NCI-H2196 (cell line): Measurements from ENCODE around the gene TMPRSS11A.

Experiments
- DNase-seq: peaks from one replicate; lab custom pipeline; 2025; ENCODE audit not compliant: unreplicated experiment; lab: John Stamatoyannopoulos, UW

TMPRSS11A gene, protein sequence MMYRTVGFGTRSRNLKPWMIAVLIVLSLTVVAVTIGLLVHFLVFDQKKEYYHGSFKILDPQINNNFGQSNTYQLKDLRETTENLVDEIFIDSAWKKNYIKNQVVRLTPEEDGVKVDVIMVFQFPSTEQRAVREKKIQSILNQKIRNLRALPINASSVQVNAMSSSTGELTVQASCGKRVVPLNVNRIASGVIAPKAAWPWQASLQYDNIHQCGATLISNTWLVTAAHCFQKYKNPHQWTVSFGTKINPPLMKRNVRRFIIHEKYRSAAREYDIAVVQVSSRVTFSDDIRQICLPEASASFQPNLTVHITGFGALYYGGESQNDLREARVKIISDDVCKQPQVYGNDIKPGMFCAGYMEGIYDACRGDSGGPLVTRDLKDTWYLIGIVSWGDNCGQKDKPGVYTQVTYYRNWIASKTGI

GRCh38 chr4:67963356-67963755, at the start of gene TMPRSS11A:
Gene TMPRSS11A (minus strand): TSS chr4:67963493. CDS start chr4:67963393, 100 bp downstream.
- no peak for DNase-seq

- DNase-seq = no peak
Measured at GRCh38 chr4:68011684-68012083, 48.4 kb upstream of the TMPRSS11A start.

DNA sequence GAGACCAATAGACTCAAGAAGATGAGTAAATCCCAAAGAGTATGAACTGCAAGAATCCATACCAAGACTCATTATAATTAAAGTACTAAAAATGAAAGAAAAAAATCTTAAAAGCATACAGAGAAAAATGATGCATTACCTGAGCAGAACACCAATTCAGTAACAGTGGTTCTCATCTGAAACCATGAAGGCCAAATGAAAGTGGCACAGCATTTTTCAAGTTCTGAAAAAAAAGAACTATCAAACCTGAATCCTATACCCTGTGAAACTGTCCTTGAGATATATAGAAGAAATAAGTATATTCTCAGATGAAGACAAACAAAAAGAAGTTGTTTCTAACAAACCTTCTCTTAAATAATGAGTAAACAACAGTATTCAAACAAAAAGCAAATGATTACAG, 39.6 kb upstream of the TMPRSS11A start:
- no peak for DNase-seq

- no peak for DNase-seq
Measured at GRCh38 chr4:67996127-67996526, 32.8 kb upstream of the TMPRSS11A start.

DNA sequence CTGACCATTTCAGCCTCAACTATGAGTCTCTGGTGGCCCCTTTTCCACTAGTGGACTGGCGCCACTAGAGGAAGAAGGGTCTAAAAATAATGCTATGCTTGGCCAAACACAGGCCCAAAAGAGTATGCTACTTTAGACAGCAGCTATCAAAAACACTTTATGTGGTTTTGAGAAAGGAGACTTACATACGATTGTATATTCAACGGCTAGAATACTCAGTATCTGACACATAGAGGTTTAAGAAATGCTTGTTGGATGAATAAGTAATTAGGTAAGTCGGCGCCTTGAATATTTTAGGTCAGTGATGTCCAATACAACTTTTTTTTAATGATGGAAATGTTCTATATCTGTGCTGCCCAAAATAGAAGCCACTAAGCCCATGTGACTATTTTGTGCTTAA, 25.7 kb upstream of the TMPRSS11A start:
- no peak for DNase-seq

- DNase-seq = no peak
Measured at GRCh38 chr4:67983333-67983732, 20.0 kb upstream of the TMPRSS11A start.

DNA sequence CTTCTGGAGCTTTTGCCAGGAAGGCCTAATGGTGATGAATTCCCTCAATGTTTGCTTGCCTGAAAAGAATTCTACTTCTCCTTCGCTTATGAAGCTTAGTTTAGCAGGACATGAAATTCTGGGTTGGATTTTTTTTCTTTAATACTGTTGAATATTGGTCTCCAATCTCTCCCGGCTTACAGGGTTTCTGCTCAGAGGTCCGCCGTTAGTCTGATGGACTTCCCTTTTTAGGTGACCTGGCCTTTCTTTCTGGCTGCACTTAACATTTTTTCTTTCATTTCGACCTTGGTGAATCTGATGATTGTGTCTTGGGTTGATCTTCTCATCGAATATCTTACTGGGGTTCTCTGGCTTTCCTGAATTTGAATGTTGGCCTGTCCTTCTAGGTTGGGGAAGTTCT, 17.2 kb upstream of the TMPRSS11A start:
- no peak for DNase-seq

DNA sequence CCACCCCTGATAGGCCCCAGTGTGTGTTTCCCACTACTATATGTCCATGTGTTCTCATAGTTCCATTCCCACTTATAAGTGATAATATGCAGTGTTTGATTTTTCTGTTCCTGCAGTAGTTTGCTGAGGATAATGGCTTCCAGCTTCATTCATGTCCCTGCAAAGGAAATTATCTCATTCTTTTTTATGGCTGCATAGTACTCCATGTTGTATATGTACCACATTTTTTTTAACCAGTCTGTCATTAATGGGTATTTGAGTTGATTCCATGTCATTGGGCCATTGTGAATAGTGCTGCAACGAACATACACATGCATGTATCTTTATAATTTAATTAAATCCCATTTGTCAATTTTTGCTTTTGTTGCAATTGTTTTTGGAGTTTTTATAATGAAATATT, 10.3 kb upstream of the TMPRSS11A start:
- DNase-seq = no peak

DNA sequence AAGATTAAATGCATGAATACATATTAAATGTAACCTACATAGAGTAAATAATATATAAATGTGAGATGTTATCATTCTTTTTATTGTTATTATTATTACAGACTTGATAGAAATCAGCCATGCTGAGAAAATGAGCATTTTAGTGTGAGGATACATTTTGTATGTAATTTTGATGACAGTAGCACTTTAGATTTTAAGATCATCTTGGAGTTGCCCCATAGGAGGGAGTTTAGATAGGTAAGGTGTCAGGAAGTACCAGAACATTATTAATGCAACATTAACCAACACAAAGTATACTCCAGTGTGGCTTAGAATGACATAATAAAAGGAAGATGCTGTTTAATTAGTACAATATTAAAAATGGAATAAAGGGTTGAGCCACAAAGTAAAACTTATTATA, 8.4 kb downstream of the TMPRSS11A start:
- no peak for DNase-seq

GRCh38 chr4:67941074-67941473, 22.2 kb downstream of the TMPRSS11A start:
- no peak for DNase-seq

- no peak for DNase-seq
Measured at GRCh38 chr4:67940506-67940905, 22.8 kb downstream of the TMPRSS11A start.

GRCh38 chr4:67939195-67939594, 24.1 kb downstream of the TMPRSS11A start:
- no peak for DNase-seq

DNA sequence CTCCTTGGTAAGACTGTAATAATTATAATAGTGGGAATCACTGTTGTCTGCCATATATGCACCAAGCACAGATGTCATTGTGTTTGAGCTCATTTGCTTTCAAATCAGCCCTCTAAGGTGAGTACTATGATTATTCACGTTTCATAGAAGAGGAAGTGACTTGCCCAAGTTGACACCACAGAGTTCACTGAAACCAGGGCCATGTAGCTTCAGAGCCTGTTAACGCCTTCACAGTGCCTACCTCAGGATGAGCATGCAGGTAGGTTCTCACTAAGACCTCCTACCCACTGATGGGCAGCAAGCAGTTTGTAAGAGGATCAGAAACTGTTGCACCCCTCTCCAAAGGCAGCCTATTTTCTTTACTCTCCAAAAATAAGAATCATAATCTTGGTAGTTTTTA, 27.4 kb downstream of the TMPRSS11A start:
- DNase-seq = no peak

DNA sequence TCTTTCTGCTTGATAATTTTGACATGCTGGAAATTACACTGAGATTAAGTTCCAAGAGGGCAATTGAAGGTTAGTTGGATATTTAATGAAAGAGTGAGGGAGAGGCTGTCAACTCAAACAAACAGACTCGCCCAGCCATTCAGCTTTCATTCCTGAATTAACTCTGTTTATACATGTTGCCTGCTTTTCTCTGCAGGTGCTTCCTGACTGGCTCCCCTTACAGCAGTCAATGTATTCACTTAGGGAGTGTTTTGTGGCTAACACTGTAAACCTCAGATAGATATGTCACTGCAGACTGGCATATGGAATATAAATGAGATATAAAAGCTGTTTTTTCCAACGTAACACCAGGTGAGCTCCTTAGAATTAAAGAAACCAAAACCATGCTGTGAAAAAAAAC, 28.7 kb downstream of the TMPRSS11A start:
- DNase-seq = no peak

GRCh38 chr4:67933755-67934154, 29.5 kb downstream of the TMPRSS11A start:
- DNase-seq = no peak

- no peak for DNase-seq
Measured at GRCh38 chr4:67933038-67933437, 30.3 kb downstream of the TMPRSS11A start.

DNA sequence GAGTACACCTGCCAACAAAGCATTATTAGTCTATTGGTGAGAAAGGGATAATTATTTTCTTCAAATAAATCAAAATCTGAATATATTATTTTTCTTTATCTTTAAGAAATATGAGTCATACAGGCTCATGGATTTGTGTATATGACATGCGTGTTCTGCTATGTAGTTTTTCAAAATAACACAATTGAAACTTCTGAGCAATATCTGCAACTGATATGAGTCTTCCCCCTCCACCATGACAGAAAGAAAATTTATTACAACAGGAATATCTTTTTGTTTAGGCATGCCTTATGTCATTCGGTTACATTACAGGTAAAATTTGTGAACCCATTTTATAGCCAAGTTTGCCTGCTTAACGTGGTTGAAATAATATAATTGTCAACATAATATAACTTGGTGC, 32.0 kb downstream of the TMPRSS11A start:
- no peak for DNase-seq

DNA sequence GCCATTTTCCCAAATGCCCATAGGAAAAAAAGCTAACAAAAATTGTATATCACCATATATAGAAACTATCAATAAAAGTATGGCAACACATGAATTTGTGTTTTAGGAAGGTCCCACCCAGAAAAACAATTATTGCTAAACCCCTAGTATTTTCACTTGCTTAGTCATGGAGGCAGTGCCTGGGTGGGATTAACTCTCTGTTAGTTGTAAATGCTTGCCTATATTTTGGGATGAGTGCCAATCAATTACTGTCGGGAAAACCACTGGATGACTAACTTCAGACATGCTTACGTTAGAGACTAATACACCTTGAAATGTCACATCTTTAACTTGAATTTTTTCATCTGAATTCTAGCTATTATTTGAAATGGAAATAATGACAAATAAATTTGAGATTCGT, 33.9 kb downstream of the TMPRSS11A start:
- DNase-seq = no peak

DNA sequence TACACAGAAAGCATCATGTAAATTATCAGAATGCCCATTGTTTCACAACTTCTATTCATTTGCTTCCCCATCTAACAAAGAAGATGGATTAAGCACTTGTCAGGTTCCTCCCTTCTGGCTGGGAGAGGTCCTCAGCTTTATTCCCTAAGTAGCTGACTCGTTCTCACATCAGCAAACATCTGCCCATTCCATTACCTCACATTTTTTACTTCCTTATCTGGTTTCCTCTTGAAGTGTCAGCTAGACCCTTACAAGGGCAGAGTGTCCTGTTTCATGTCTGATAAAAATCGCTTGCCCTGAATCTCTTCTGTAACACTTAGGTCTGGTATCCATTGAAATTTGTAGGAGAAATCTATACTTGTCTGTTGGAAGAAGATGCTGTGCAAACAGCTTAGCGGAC, 34.7 kb downstream of the TMPRSS11A start:
- peak; percentile 1 for DNase-seq

DNA sequence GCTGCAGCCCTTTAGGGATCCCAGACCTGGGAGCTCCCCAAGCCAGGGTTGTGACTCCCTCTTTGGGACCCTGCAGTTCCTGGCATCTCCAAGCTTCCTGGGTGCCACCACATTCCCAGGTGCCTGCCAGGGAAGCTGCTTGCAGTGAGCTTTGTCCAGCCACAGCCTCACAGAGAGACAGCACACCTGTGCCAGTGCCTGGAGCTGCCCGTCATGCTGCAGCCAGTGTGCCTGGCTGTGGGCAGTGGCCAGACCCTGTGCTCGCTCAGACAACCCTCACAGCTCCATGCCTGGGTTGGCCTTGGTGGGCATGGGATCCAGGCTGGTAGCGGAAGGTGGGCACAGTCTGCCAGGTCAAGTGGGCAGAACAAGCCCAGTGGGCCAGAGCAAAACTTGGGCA, 36.0 kb downstream of the TMPRSS11A start:
- DNase-seq = no peak

- DNase-seq = no peak
Measured at GRCh38 chr4:67926485-67926884, 36.8 kb downstream of the TMPRSS11A start.

GRCh38 chr4:67922697-67923096, 40.6 kb downstream of the TMPRSS11A start:
- DNase-seq = no peak

- no peak for DNase-seq
Measured at GRCh38 chr4:67918428-67918827, 44.9 kb downstream of the TMPRSS11A start.
